ENCODE results near the gene MCOLN3.
A peak's percentile ranks its signal among the peaks of the same experiment; 100 is the strongest.

MCOLN3 gene

DNA sequence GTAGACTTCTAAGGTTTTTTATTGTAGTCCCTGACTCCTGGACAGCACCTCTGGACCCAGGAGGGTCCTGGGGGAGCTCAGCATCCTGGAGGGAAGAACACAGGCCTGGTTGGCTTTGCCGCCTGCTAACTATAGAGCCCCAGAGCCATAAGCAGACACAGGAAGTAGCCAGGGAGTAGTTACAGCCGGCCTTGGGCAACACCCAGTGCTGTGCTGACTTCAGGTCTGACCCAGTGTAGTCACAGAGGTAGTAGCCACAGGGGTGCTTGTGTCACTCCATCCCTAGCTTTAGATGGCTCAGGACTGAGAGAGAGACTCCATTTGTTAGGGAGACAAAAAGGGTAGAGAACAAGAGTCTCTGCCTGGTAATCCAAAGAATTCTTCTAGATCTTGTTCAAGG, 73.3 kb downstream of the MCOLN3 start:
- no peaks in the 10 kb centered on the region for H3K27me3 ChIP-seq (replicated peaks; ENCODE audit: insufficient read depth, low read length)
- H2AFZ ChIP-seq (ENCODE audit: low read length), result no peak overlapping the region
- H4K20me1 ChIP-seq (ENCODE audit: insufficient read depth, low read length), result no peaks in the 10 kb centered on the region
- DNase-seq, result no peak
- H3K4me2 ChIP-seq (ENCODE audit: low read depth, low read length), result no peak overlapping the region
- no peak overlapping the region for H3K9ac ChIP-seq (ENCODE audit: low read length)
- no peaks in the 10 kb centered on the region for H3K79me2 ChIP-seq (ENCODE audit: low read length)
- TF ChIP-seq EZH2 (optimal IDR thresholded peaks at IDR 0.05; ENCODE audit: low read depth, low read length) (no peak), EZH2phosphoT487 (IDR thresholded peaks at IDR 0.05; ENCODE audit: low read length) (no peak)
- TF ChIP-seq, protein P1, sequence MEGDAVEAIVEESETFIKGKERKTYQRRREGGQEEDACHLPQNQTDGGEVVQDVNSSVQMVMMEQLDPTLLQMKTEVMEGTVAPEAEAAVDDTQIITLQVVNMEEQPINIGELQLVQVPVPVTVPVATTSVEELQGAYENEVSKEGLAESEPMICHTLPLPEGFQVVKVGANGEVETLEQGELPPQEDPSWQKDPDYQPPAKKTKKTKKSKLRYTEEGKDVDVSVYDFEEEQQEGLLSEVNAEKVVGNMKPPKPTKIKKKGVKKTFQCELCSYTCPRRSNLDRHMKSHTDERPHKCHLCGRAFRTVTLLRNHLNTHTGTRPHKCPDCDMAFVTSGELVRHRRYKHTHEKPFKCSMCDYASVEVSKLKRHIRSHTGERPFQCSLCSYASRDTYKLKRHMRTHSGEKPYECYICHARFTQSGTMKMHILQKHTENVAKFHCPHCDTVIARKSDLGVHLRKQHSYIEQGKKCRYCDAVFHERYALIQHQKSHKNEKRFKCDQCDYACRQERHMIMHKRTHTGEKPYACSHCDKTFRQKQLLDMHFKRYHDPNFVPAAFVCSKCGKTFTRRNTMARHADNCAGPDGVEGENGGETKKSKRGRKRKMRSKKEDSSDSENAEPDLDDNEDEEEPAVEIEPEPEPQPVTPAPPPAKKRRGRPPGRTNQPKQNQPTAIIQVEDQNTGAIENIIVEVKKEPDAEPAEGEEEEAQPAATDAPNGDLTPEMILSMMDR (IDR thresholded peaks at IDR 0.05; ENCODE audit: low read length), result no peak
- no peaks in the 10 kb centered on the region for H3F3A ChIP-seq (ENCODE audit: insufficient read depth, low read length)
- H3K9me2 ChIP-seq (replicated peaks; ENCODE audit: insufficient read depth, low read length), result no peaks in the 10 kb centered on the region
- no peak overlapping the region for H3K4me3 ChIP-seq (ENCODE audit: low read length)
- no peaks in the 10 kb centered on the region for H3K36me3 ChIP-seq (replicated peaks; ENCODE audit: insufficient read depth, low read length)
- H3K27ac ChIP-seq (ENCODE audit: low read length), result no peak overlapping the region
- H3K4me1 ChIP-seq (ENCODE audit: low read length), result no peaks in the 10 kb centered on the region
- no peaks in the 10 kb centered on the region for H3K9me3 ChIP-seq (replicated peaks; ENCODE audit: insufficient read depth, low read length)

- no peak for DNase-seq
- Histone ChIP-seq H3K9ac (ENCODE audit: low read length) (no peak overlapping the region), H3K27ac (ENCODE audit: low read length) (no peak overlapping the region), H3K36me3 (replicated peaks; ENCODE audit: insufficient read depth, low read length) (no peaks in the 10 kb centered on the region), H3K79me2 (ENCODE audit: low read length) (no peaks in the 10 kb centered on the region), H2AFZ (ENCODE audit: low read length) (no peak overlapping the region), H3K4me3 (ENCODE audit: low read length) (no peak overlapping the region), H3K4me1 (ENCODE audit: low read length) (no peaks in the 10 kb centered on the region), H3K4me2 (ENCODE audit: low read depth, low read length) (no peak overlapping the region), H4K20me1 (ENCODE audit: insufficient read depth, low read length) (no peaks in the 10 kb centered on the region), H3F3A (ENCODE audit: insufficient read depth, low read length) (no peaks in the 10 kb centered on the region), H3K27me3 (replicated peaks; ENCODE audit: insufficient read depth, low read length) (no peaks in the 10 kb centered on the region), H3K9me3 (replicated peaks; ENCODE audit: insufficient read depth, low read length) (no peaks in the 10 kb centered on the region), H3K9me2 (replicated peaks; ENCODE audit: insufficient read depth, low read length) (no peaks in the 10 kb centered on the region)
- TF ChIP-seq, protein P1 (IDR thresholded peaks at IDR 0.05; ENCODE audit: low read length), result no peak
- TF ChIP-seq EZH2phosphoT487 (IDR thresholded peaks at IDR 0.05; ENCODE audit: low read length) (no peak), EZH2 (optimal IDR thresholded peaks at IDR 0.05; ENCODE audit: low read depth, low read length) (no peak)
These were observed 74.6 kb downstream of the MCOLN3 start for GRCh38 chr1:84973498-84974334.

DNA sequence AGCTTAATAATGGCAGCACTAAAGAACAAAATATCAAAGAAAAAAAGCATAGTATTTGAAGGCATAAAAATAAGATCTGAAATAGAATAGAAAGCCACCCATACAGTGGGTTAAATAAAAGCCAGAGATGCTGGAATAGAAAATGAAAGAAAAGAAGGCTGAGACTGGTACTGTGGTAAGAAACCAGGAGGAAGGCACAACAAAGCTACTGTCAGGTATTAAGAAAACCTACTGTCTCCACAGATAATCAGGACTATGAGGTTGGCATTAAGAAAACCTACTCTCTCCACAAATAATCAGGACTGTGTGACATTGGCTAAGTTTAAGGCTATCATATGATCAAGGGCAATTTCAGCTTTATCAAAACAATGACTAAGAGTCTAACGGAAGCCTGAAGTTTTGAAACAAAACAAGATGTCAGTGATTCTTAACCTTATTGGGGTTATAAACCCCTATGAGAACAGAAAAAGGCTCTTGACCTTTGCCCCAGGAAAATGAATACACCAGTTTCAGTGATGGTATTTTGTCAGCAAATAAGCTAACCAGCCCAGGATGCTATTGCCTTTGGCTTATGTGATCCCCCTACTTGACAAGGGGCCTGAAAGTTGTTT, 75.8 kb downstream of the MCOLN3 start:
- H3K27me3 ChIP-seq (replicated peaks; ENCODE audit: insufficient read depth, low read length), result no peaks in the 10 kb centered on the region
- no peak overlapping the region for H3K4me2 ChIP-seq (ENCODE audit: low read depth, low read length)
- H3F3A ChIP-seq (ENCODE audit: insufficient read depth, low read length), result no peaks in the 10 kb centered on the region
- H3K9me3 ChIP-seq (replicated peaks; ENCODE audit: insufficient read depth, low read length), result no peaks in the 10 kb centered on the region
- no peak overlapping the region for H2AFZ ChIP-seq (ENCODE audit: low read length)
- TF ChIP-seq EZH2 (optimal IDR thresholded peaks at IDR 0.05; ENCODE audit: low read depth, low read length), result no peak
- TF ChIP-seq, protein P1 (IDR thresholded peaks at IDR 0.05; ENCODE audit: low read length), result no peak
- TF ChIP-seq EZH2phosphoT487 (IDR thresholded peaks at IDR 0.05; ENCODE audit: low read length), result no peak
- H3K4me3 ChIP-seq (ENCODE audit: low read length), result no peak overlapping the region
- H3K9me2 ChIP-seq (replicated peaks; ENCODE audit: insufficient read depth, low read length), result no peaks in the 10 kb centered on the region
- H3K9ac ChIP-seq (ENCODE audit: low read length), result no peak overlapping the region
- H3K79me2 ChIP-seq (ENCODE audit: low read length), result no peaks in the 10 kb centered on the region
- H3K4me1 ChIP-seq (ENCODE audit: low read length), result no peaks in the 10 kb centered on the region
- H3K36me3 ChIP-seq (replicated peaks; ENCODE audit: insufficient read depth, low read length), result no peaks in the 10 kb centered on the region
- no peak overlapping the region for H3K27ac ChIP-seq (ENCODE audit: low read length)
- no peaks in the 10 kb centered on the region for H4K20me1 ChIP-seq (ENCODE audit: insufficient read depth, low read length)
- DNase-seq, result peak; percentile 33
